Measurements from ENCODE around the gene ANXA3. TPM values are rescaled to one million over a fixed set of nuclear protein-coding genes. Genes with fewer than 3 reads are reported as not detected.

Gene ANXA3
- total RNA-seq, 4 donors from 2014 or later, result 14.2 to 49.6 (median 30.4) TPM

- H3K27ac ChIP-seq, result no peak overlapping the region
- no peaks in the 10 kb centered on the region for H3K9me3 ChIP-seq
- no peaks in the 10 kb centered on the region for H3K36me3 ChIP-seq
- no peak overlapping the region for H3K4me3 ChIP-seq
- H3K4me1 ChIP-seq, result no peaks in the 10 kb centered on the region
- intact Hi-C loops (cut with DNase I; ENCODE audit: low total_unique reads), result no loop called here
- 85 to 86% methylated on average over 5 of the region's 5 CpGs for WGBS, 2 donors (ENCODE audit: low coverage in 1 of 2)
- H3K27me3 ChIP-seq, result no peaks in the 10 kb centered on the region
- in situ Hi-C loops (cut with MboI; ENCODE audit: low pct_ligation_motif_present in 1 of 4, low pct_unique_long_range_greater_than_20kb in 1 of 4, low sequenced_read_pairs in 3 of 4), result no loop called here
- TF ChIP-seq POLR2A (IDR thresholded peaks at IDR 0.05), result no peak
- DNase-seq, result no peak
Observed at GRCh38 chr4:78533854-78534253, 17.7 kb upstream of the ANXA3 start.

GRCh38 chr4:78534286-78534955 is 17.1 kb upstream of the ANXA3 start:
- Histone ChIP-seq H3K9me3 (no peaks in the 10 kb centered on the region), H3K4me3 (no peak overlapping the region), H3K36me3 (no peaks in the 10 kb centered on the region), H3K4me1 (no peaks in the 10 kb centered on the region), H3K27me3 (no peaks in the 10 kb centered on the region), H3K27ac (no peak overlapping the region)
- in situ Hi-C loops (cut with MboI; ENCODE audit: low pct_ligation_motif_present in 1 of 4, low pct_unique_long_range_greater_than_20kb in 1 of 4, low sequenced_read_pairs in 3 of 4), result no loop called here
- TF ChIP-seq POLR2A (IDR thresholded peaks at IDR 0.05), result no peak
- no peak for TF ChIP-seq POLR2AphosphoS5 (IDR thresholded peaks at IDR 0.05)
- TF ChIP-seq EP300 (IDR thresholded peaks at IDR 0.05; ENCODE audit: low read depth), result no peak
- TF ChIP-seq CTCF (IDR thresholded peaks at IDR 0.05), result no peak
- intact Hi-C loops (cut with DNase I; ENCODE audit: low total_unique reads), result no loop called here
- DNase-seq, result no peak
- 73 to 76% methylated on average over 4 of the region's 4 CpGs for WGBS, 2 donors (ENCODE audit: low coverage in 1 of 2)

- no peak overlapping the region for H3K27ac ChIP-seq
- no peaks in the 10 kb centered on the region for H3K9me3 ChIP-seq
- H3K4me3 ChIP-seq, result no peak overlapping the region
- in situ Hi-C loops (cut with MboI; ENCODE audit: low pct_ligation_motif_present in 1 of 4, low pct_unique_long_range_greater_than_20kb in 1 of 4, low sequenced_read_pairs in 3 of 4) (no loop called here), intact Hi-C loops (cut with DNase I; ENCODE audit: low total_unique reads) (no loop called here)
- WGBS, 2 donors (ENCODE audit: low coverage in 1 of 2), result 81 to 92% methylated on average over 3 to 5 of the region's 5 CpGs
- no peak for TF ChIP-seq POLR2A (IDR thresholded peaks at IDR 0.05)
- no peak for TF ChIP-seq CTCF (IDR thresholded peaks at IDR 0.05)
- no peak for TF ChIP-seq EP300 (IDR thresholded peaks at IDR 0.05; ENCODE audit: low read depth)
- TF ChIP-seq POLR2AphosphoS5 (IDR thresholded peaks at IDR 0.05), result no peak
- DNase-seq, result no peak
- no peaks in the 10 kb centered on the region for H3K36me3 ChIP-seq
- peaks cover 0 to 5% (median 0%) of the 10 kb centered on the region in 4 donors for H3K4me1 ChIP-seq
- no peaks in the 10 kb centered on the region for H3K27me3 ChIP-seq
Observed at GRCh38 chr4:78542373-78542772, 9.2 kb upstream of the ANXA3 start.

- intact Hi-C loops (cut with DNase I; ENCODE audit: low total_unique reads) (no loop called here), in situ Hi-C loops (cut with MboI; ENCODE audit: low pct_ligation_motif_present in 1 of 4, low pct_unique_long_range_greater_than_20kb in 1 of 4, low sequenced_read_pairs in 3 of 4) (no loop called here)
- peaks cover 0 to 5% (median 0%) of the 10 kb centered on the region in 4 donors for H3K4me1 ChIP-seq
- H3K27ac ChIP-seq, result no peak overlapping the region
- no peaks in the 10 kb centered on the region for H3K9me3 ChIP-seq
- H3K27me3 ChIP-seq, result no peaks in the 10 kb centered on the region
- 80 to 81% methylated on average over 1 to 2 of the region's 2 CpGs for WGBS, 2 donors (ENCODE audit: low coverage in 1 of 2)
- DNase-seq, result no peak
- no peak overlapping the region for H3K4me3 ChIP-seq
- no peak for TF ChIP-seq POLR2A (IDR thresholded peaks at IDR 0.05)
- no peak for TF ChIP-seq EP300 (IDR thresholded peaks at IDR 0.05; ENCODE audit: low read depth)
- TF ChIP-seq CTCF (IDR thresholded peaks at IDR 0.05), result no peak
- no peak for TF ChIP-seq POLR2AphosphoS5 (IDR thresholded peaks at IDR 0.05)
- H3K36me3 ChIP-seq, result no peaks in the 10 kb centered on the region
Observed at GRCh38 chr4:78543424-78544125, 8.0 kb upstream of the ANXA3 start.

Data from transverse colon (tissue), 4 donors.